MCF 10A (cell line): ENCODE data around the gene PLET1. TPM values are rescaled to one million over a fixed set of nuclear protein-coding genes. Genes with fewer than 3 reads are reported as not detected.

Source experiments
- BruUV-seq: library from RNA; stranded (reverse); fragments of 400-500 nt; replicated peaks from 2 replicates; lab custom pipeline; 2021; lab: Mats Ljungman, UMichigan
- CTCF ChIA-PET: fragments of 300-600 bp; sonication (Branson Sonifier 250); formaldehyde crosslinking; extraction: SDS; loops from one replicate; lab custom pipeline; 2021; ENCODE audit warnings: antibody characterized with exemption, inconsistent platforms; lab: Yijun Ruan, JAX
- POLR2A ChIA-PET: fragments of 300-600, 350-650 bp; sonication (Branson Sonifier 250); formaldehyde crosslinking; extraction: SDS; loops from one replicate; lab custom pipeline; 2020; ENCODE audit warnings: antibody characterized with exemption, inconsistent platforms; lab: Yijun Ruan, JAX
- DNase-seq: peaks from one replicate; pipeline ENCODE4 v3.0.0-alpha.2; 2018; ENCODE audit not compliant: unreplicated experiment
- H3K27ac Mint-ChIP-seq: one replicate; pipeline ENCODE4 v1.8.0; 2022; ENCODE audit warnings: mild to moderate bottlenecking, low read depth, mixed read lengths; ENCODE audit not compliant: unreplicated experiment
- H3K27me3 Mint-ChIP-seq: one replicate; pipeline ENCODE4 v1.8.0; 2022; ENCODE audit warnings: mixed read lengths; ENCODE audit not compliant: insufficient read depth, unreplicated experiment
- H3K36me3 Mint-ChIP-seq: one replicate; pipeline ENCODE4 v1.8.0; 2022; ENCODE audit warnings: mild to moderate bottlenecking, moderate library complexity, mixed read lengths; ENCODE audit not compliant: insufficient read depth, unreplicated experiment
- H3K4me1 Mint-ChIP-seq: one replicate; pipeline ENCODE4 v1.8.0; 2022; ENCODE audit warnings: mixed read lengths; ENCODE audit not compliant: insufficient read depth, unreplicated experiment
- H3K4me3 Mint-ChIP-seq: one replicate; pipeline ENCODE4 v1.8.0; 2022; ENCODE audit warnings: mild to moderate bottlenecking, moderate library complexity, mixed read lengths; ENCODE audit not compliant: unreplicated experiment
- H3K9me3 Mint-ChIP-seq: one replicate; pipeline ENCODE4 v1.8.0; 2022; ENCODE audit warnings: mixed read lengths; ENCODE audit not compliant: unreplicated experiment
- intact Hi-C: fragments of 100-400 bp; cut with micrococcal nuclease; formaldehyde crosslinking; loops from 2 replicates; pipeline ENCODE4 v1.14.1; 2022
- total RNA-seq: library from RNA; stranded (reverse); gene quantifications from 2 replicates; pipeline ENCODE4 v1.2.3, GENCODE V29; 2022
- TF ChIP-seq, protein P1 (sequence below): fragments of 200-600 bp; IDR thresholded peaks from one replicate; pipeline ENCODE4 v1.8.0; 2022; ENCODE audit warnings: antibody characterized with exemption, mild to moderate bottlenecking; ENCODE audit not compliant: unreplicated experiment

PLET1 gene
- total RNA-seq, 1 experiment from 2014 or later, result not detected

- POLR2A ChIA-PET, result interaction anchor here (0.7 kb wide), 1 partner anchor 14 kb away, joined by 3 read pairs; no protein-coding TSS in a partner anchor
- H3K27me3 Mint-ChIP-seq, result peaks cover 13% of the 10 kb centered on the region
- CTCF ChIA-PET, result interaction anchor here (0.6 to 3.4 kb wide), 5 partner anchors 14 to 408 kb away, joined by 3 to 17 read pairs (median 4); no protein-coding TSS in a partner anchor
Observed at GRCh38 chr11:112265659-112266409, 5.2 kb upstream of the PLET1 start.

GRCh38 chr11:112255067-112255720 lies 5.5 kb downstream of the PLET1 start:
- Mint-ChIP-seq H3K9me3 (no peaks in the 10 kb centered on the region), H3K27ac (no peak overlapping the region), H3K4me3 (no peak overlapping the region), H3K36me3 (no peaks in the 10 kb centered on the region), H3K27me3 (no peaks in the 10 kb centered on the region), H3K4me1 (peaks cover 2% of the 10 kb centered on the region)
- BruUV-seq, result no TSS peak
- DNase-seq, result peak; percentile 76
- ChIA-PET POLR2A (interaction anchor here (1.0 to 1.1 kb wide), 2 partner anchors 13 to 29 kb away, joined by 4 to 5 read pairs; partner anchors contain the start of gene PTS), CTCF (interaction anchor here (0.7 to 1.1 kb wide), 5 partner anchors 9 to 764 kb away, joined by 3 to 7 read pairs (median 3); no protein-coding TSS in a partner anchor)
- intact Hi-C loops, result no loop called here
- TF ChIP-seq, protein P1, sequence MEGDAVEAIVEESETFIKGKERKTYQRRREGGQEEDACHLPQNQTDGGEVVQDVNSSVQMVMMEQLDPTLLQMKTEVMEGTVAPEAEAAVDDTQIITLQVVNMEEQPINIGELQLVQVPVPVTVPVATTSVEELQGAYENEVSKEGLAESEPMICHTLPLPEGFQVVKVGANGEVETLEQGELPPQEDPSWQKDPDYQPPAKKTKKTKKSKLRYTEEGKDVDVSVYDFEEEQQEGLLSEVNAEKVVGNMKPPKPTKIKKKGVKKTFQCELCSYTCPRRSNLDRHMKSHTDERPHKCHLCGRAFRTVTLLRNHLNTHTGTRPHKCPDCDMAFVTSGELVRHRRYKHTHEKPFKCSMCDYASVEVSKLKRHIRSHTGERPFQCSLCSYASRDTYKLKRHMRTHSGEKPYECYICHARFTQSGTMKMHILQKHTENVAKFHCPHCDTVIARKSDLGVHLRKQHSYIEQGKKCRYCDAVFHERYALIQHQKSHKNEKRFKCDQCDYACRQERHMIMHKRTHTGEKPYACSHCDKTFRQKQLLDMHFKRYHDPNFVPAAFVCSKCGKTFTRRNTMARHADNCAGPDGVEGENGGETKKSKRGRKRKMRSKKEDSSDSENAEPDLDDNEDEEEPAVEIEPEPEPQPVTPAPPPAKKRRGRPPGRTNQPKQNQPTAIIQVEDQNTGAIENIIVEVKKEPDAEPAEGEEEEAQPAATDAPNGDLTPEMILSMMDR, result no peak

More at GRCh38 chr11:112265659-112266409, 5.2 kb upstream of the PLET1 start:
- Mint-ChIP-seq H3K4me1 (peaks cover 7% of the 10 kb centered on the region), H3K4me3 (no peak overlapping the region), H3K36me3 (no peaks in the 10 kb centered on the region), H3K9me3 (no peaks in the 10 kb centered on the region), H3K27ac (no peak overlapping the region)
- intact Hi-C loops, result no loop called here
- DNase-seq, result no peak
- BruUV-seq, result no TSS peak
- TF ChIP-seq, protein P1, result no peak

DNA sequence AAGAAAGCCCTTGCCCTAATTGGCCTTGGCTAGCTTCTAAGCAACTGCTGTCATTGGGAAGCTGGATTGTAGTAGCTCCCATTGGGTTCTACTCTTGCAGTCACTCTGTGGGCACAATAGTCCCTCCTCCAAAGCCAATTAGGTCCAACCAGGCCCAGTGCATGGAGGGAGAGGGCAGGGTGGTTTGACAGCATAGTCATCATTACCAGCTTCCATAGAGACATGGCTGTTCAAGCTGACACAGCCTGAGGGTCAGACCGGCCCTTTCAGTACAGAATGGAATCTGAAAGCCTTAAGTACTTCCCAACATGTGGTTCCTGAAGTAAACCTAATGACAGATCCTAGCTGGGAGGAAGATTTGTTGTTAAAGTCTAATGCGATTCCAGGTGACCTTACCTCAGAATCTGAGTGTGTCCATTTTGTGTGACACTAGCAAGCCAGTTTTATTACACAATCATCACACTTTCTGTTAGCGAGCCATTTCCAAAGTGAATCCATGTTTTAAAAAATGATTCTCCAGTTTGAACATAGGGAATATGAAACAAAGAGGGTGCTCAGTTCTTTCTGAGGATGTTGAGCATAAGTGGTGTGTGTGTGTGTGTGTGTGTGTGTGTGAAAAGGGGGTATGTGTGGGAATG lies 6.9 kb downstream of the PLET1 start:
- Mint-ChIP-seq H3K27me3 (no peaks in the 10 kb centered on the region), H3K9me3 (no peaks in the 10 kb centered on the region), H3K27ac (no peak overlapping the region), H3K4me3 (no peak overlapping the region), H3K36me3 (no peaks in the 10 kb centered on the region), H3K4me1 (no peaks in the 10 kb centered on the region)
- TF ChIP-seq, protein P1, result no peak
- ChIA-PET CTCF (interaction anchor here (0.7 kb wide), 1 partner anchor 16 kb away, joined by 3 read pairs; no protein-coding TSS in a partner anchor), POLR2A (interaction anchor here (0.6 to 0.8 kb wide), 2 partner anchors 17 to 1029 kb away, joined by 3 read pairs; no protein-coding TSS in a partner anchor)
- intact Hi-C loops, result no loop called here
- BruUV-seq, result no TSS peak
- no peak for DNase-seq
